HG03565 (cell line): ENCODE results near the gene TAF11L14.
"Not testable (repeated sequence)": the region's sequence is repeated elsewhere in the genome, so short reads cannot be mapped to it uniquely, and the experiment has no call there.

Source experiments
- ATAC-seq: cut with Tn5 transposase; IDR thresholded peaks from one replicate; pipeline ENCODE4 v1.9.1; 2021; ENCODE audit warnings: mild to moderate bottlenecking, moderate library complexity; ENCODE audit not compliant: unreplicated experiment

Gene TAF11L14

GRCh38 chr5:17634160-17634559 is at the start of gene TAF11L14:
Gene TAF11L14 (plus strand): TSS chr5:17634460.
- ATAC-seq, result no peak

GRCh38 chr5:17585658-17586057 is 48.6 kb upstream of the TAF11L14 start, which contains the start of gene TAF11L7:
Gene TAF11L7 (minus strand): TSS chr5:17585758.
- ATAC-seq, result not testable (repeated sequence)

GRCh38 chr5:17590860-17591259 is 43.4 kb upstream of the TAF11L14 start, which contains the start of gene TAF11L8:
Gene TAF11L8 (minus strand): TSS chr5:17590960.
- not testable (repeated sequence) for ATAC-seq

GRCh38 chr5:17594255-17594654 is 40.0 kb upstream of the TAF11L14 start, which contains the start of gene TAF11L9:
Gene TAF11L9 (minus strand): TSS chr5:17594394.
- ATAC-seq, result not testable (repeated sequence)

GRCh38 chr5:17597728-17598127 is 36.5 kb upstream of the TAF11L14 start, which contains the start of gene TAF11L10:
Gene TAF11L10 (minus strand): TSS chr5:17597828.
- ATAC-seq, result not testable (repeated sequence)

- ATAC-seq, result not testable (repeated sequence)
Measured at GRCh38 chr5:17603880-17604279, 30.4 kb upstream of the TAF11L14 start, which contains the start of gene TAF11L11. Gene TAF11L11 (plus strand): TSS chr5:17604183.

GRCh38 chr5:17604951-17605350 is 29.3 kb upstream of the TAF11L14 start:
- ATAC-seq, result no peak

GRCh38 chr5:17607461-17607860 is 26.8 kb upstream of the TAF11L14 start:
- not testable (repeated sequence) for ATAC-seq

- ATAC-seq, result not testable (repeated sequence)
Measured at GRCh38 chr5:17610092-17610491, 24.2 kb upstream of the TAF11L14 start, which contains the start of gene TAF11L12. Gene TAF11L12 (plus strand): TSS chr5:17610392.

GRCh38 chr5:17614872-17615605 is 19.2 kb upstream of the TAF11L14 start:
- ATAC-seq, result no peak

GRCh38 chr5:17619354-17619753 is 14.9 kb upstream of the TAF11L14 start:
- ATAC-seq, result no peak

- ATAC-seq, result no peak
Measured at GRCh38 chr5:17620627-17621026, 13.6 kb upstream of the TAF11L14 start.

- ATAC-seq, result no peak
Measured at GRCh38 chr5:17625686-17626085, 8.6 kb upstream of the TAF11L14 start.

GRCh38 chr5:17631788-17632187 is 2.5 kb upstream of the TAF11L14 start, which contains the start of gene TAF11L13:
Gene TAF11L13 (plus strand): TSS chr5:17632088.
- not testable (repeated sequence) for ATAC-seq

- ATAC-seq, result not testable (repeated sequence)
Measured at GRCh38 chr5:17649232-17649631, 15.0 kb downstream of the TAF11L14 start.

- ATAC-seq, result not testable (repeated sequence)
Measured at GRCh38 chr5:17655201-17655759, 21.0 kb downstream of the TAF11L14 start.

- no peak for ATAC-seq
Measured at GRCh38 chr5:17655921-17656320, 21.7 kb downstream of the TAF11L14 start.

- no peak for ATAC-seq
Measured at GRCh38 chr5:17663182-17663581, 28.9 kb downstream of the TAF11L14 start.

GRCh38 chr5:17665836-17666235 is 31.6 kb downstream of the TAF11L14 start:
- ATAC-seq, result no peak

- ATAC-seq, result no peak
Measured at GRCh38 chr5:17666726-17667235, 32.5 kb downstream of the TAF11L14 start.

GRCh38 chr5:17670353-17670752 is 36.1 kb downstream of the TAF11L14 start:
- ATAC-seq, result no peak
